Neuronal stem cell (in vitro differentiated cells): ENCODE measurements around the gene CHST2.

Experiments used
- DNase-seq: peaks from one replicate; pipeline ENCODE4 v3.0.0-alpha.2; 2013; ENCODE audit warnings: low spot score
- H2AFZ ChIP-seq: one replicate; pipeline ENCODE4 v1.6.1; 2013; ENCODE audit warnings: mild to moderate bottlenecking, low read length, inconsistent platforms
- H2AK5ac ChIP-seq: 2 replicates; pipeline ENCODE4 v1.6.1; 2013; ENCODE audit warnings: low read depth, mild to moderate bottlenecking, inconsistent platforms, low read length, moderate library complexity, mixed read lengths
- H2BK120ac ChIP-seq: 2 replicates; pipeline ENCODE4 v1.6.1; 2013; ENCODE audit warnings: low read depth, mild to moderate bottlenecking, inconsistent platforms, low read length, moderate library complexity, mixed read lengths
- H2BK12ac ChIP-seq: one replicate; pipeline ENCODE4 v1.6.1; 2013; ENCODE audit warnings: low read length, inconsistent platforms
- H2BK15ac ChIP-seq: 2 replicates; pipeline ENCODE4 v1.6.1; 2013; ENCODE audit warnings: mild to moderate bottlenecking, low read length, inconsistent platforms, mixed read lengths
- H2BK5ac ChIP-seq: one replicate; pipeline ENCODE4 v1.6.1; 2013; ENCODE audit warnings: inconsistent platforms, mild to moderate bottlenecking, low read length, moderate library complexity
- H3K14ac ChIP-seq: one replicate; pipeline ENCODE4 v1.6.1; 2013; ENCODE audit warnings: low read length, inconsistent platforms
- H3K18ac ChIP-seq: 2 replicates; pipeline ENCODE4 v1.6.1; 2013; ENCODE audit warnings: low read length, inconsistent platforms
- H3K23ac ChIP-seq: 2 replicates; pipeline ENCODE4 v1.6.1; 2013; ENCODE audit warnings: low read depth, mild to moderate bottlenecking, mixed read lengths, low read length, inconsistent platforms; ENCODE audit not compliant: poor library complexity
- H3K27ac ChIP-seq: replicated peaks from 3 replicates; pipeline ENCODE4 v1.5.1; 2013; ENCODE audit warnings: low read length, inconsistent platforms
- H3K27me3 ChIP-seq, 3 experiments: 2 replicates each; pipeline ENCODE4 v1.6.1; 2013; ENCODE audit warnings: low read length in 3 of 3, mild to moderate bottlenecking in 2 of 3, inconsistent platforms in 1 of 3, low read depth in 1 of 3, mixed read lengths in 1 of 3, moderate library complexity in 1 of 3; ENCODE audit not compliant: control insufficient read depth in 3 of 3, insufficient read depth in 3 of 3
- H3K36me3 ChIP-seq, 2 donors: replicated peaks in 1 of 2; 2 replicates each; pipeline ENCODE4 v1.6.1; 2013; ENCODE audit warnings: low read length in 2 of 2; ENCODE audit not compliant: control insufficient read depth in 2 of 2, insufficient read depth in 2 of 2
- H3K4ac ChIP-seq: 2 replicates; pipeline ENCODE4 v1.6.1; 2013; ENCODE audit warnings: inconsistent platforms, mild to moderate bottlenecking, low read length, moderate library complexity
- H3K4me1 ChIP-seq, 2 donors: 1 replicate in 1 of 2; 2 replicates in 1 of 2; pipeline ENCODE4 v1.6.1; 2013; ENCODE audit warnings: low read length in 2 of 2, low read depth in 1 of 2; ENCODE audit not compliant: control insufficient read depth in 2 of 2, insufficient read depth in 1 of 2
- H3K4me2 ChIP-seq: one replicate; pipeline ENCODE4 v1.6.1; 2013; ENCODE audit warnings: mild to moderate bottlenecking, low read length, inconsistent platforms; ENCODE audit not compliant: insufficient read depth, poor library complexity, severe bottlenecking
- H3K4me3 ChIP-seq, 2 donors: 2 replicates each; pipeline ENCODE4 v1.5.1; 2013; ENCODE audit warnings: low read length in 2 of 2, mild to moderate bottlenecking in 2 of 2, inconsistent platforms in 1 of 2, moderate library complexity in 1 of 2
- H3K79me1 ChIP-seq: one replicate; pipeline ENCODE4 v1.6.1; 2013; ENCODE audit warnings: low read depth, mild to moderate bottlenecking, inconsistent platforms, low read length, moderate library complexity
- H3K9ac ChIP-seq: one replicate; pipeline ENCODE4 v1.6.1; 2013; ENCODE audit warnings: mild to moderate bottlenecking, low read depth, low read length, inconsistent platforms; ENCODE audit not compliant: poor library complexity
- H3K9me3 ChIP-seq, 2 donors: replicated peaks in 1 of 2; 2 replicates each; pipeline versions ENCODE3 to v1.6.1; 2013; ENCODE audit warnings: low read length in 2 of 2, mild to moderate bottlenecking in 2 of 2, inconsistent platforms in 1 of 2, low read depth in 1 of 2, mixed read lengths in 1 of 2, moderate library complexity in 1 of 2; ENCODE audit not compliant: control insufficient read depth in 2 of 2, insufficient read depth in 1 of 2
- H4K8ac ChIP-seq: one replicate; pipeline ENCODE4 v1.6.1; 2013; ENCODE audit warnings: low read depth, mild to moderate bottlenecking, inconsistent platforms, low read length, moderate library complexity
- H4K91ac ChIP-seq: one replicate; pipeline ENCODE4 v1.6.1; 2013; ENCODE audit warnings: low read length, low read depth, mild to moderate bottlenecking, inconsistent platforms; ENCODE audit not compliant: poor library complexity
- WGBS, 2 donors: extraction: QIAGEN DNeasy Blood & Tissue Kit; methylation state at CpG; one replicate each; pipeline ENCODE4 v1.1.7; 2013; ENCODE audit warnings: missing lambda C conversion rate in 2 of 2, mixed read lengths in 1 of 2; ENCODE audit not compliant: insufficient read length in 2 of 2, insufficient replicate concordance in 1 of 2; ENCODE audit errors: extremely low coverage in 2 of 2; 5-methylcytosine and 5-hydroxymethylcytosine counted together

Gene CHST2

GRCh38 chr3:143118630-143119008 lies 952 bp upstream of the CHST2 start:
- Histone ChIP-seq H3K4me2 (peak overlapping the region; percentile 98), H3K79me1 (peaks cover 3% of the 10 kb centered on the region), H3K9ac (no peak overlapping the region), H2AK5ac (no peak overlapping the region), H2BK15ac (no peak overlapping the region), H3K36me3 (peaks cover 5 to 21% of the 10 kb centered on the region in 2 donors), H3K4me3 (peak overlapping the region; percentile 91 to 93), H4K8ac (no peak overlapping the region), H3K23ac (peak overlapping the region; percentile 94), H2BK12ac (no peak overlapping the region), H2BK5ac (peak overlapping the region; percentile 83), H3K18ac (no peak overlapping the region), H4K91ac (no peak overlapping the region), H3K9me3 (peaks cover 6 to 12% of the 10 kb centered on the region in 2 donors), H2BK120ac (no peak overlapping the region), H3K27me3 (peaks cover 0 to 10% (median 8%) of the 10 kb centered on the region in 3 experiments), H3K4ac (no peak overlapping the region), H3K4me1 (peaks cover 3 to 5% of the 10 kb centered on the region in 2 donors), H3K27ac (no peak overlapping the region), H2AFZ (peak overlapping the region; percentile 98), H3K14ac (no peak overlapping the region)
- no peak for DNase-seq
- no CpG with 5 or more reads among the region's 13 CpGs for WGBS, 2 donors

- Histone ChIP-seq H2BK120ac (no peak overlapping the region), H3K4me1 (peaks cover 7 to 17% of the 10 kb centered on the region in 2 donors), H2AFZ (peak overlapping the region; percentile 98), H3K14ac (peak overlapping the region; percentile 84), H3K4ac (peak overlapping the region; percentile 72), H3K27me3 (peaks cover 0 to 10% (median 8%) of the 10 kb centered on the region in 3 experiments), H3K9ac (peak overlapping the region; percentile 89), H2BK15ac (peak overlapping the region; percentile 75), H2BK12ac (no peak overlapping the region), H3K9me3 (peaks cover 6 to 12% of the 10 kb centered on the region in 2 donors), H4K91ac (no peak overlapping the region), H3K79me1 (peaks cover 3% of the 10 kb centered on the region), H3K36me3 (peaks cover 5 to 21% of the 10 kb centered on the region in 2 donors), H3K18ac (peak overlapping the region; percentile 92), H3K4me3 (peak overlapping the region; percentile 85 to 91), H2BK5ac (no peak overlapping the region), H2AK5ac (peak overlapping the region; percentile 54), H3K27ac (no peak overlapping the region), H4K8ac (no peak overlapping the region), H3K23ac (peak overlapping the region; percentile 98), H3K4me2 (peak overlapping the region; percentile 92)
- peak; percentile 39 for DNase-seq
- no CpG with 5 or more reads among the region's 85 CpGs for WGBS, 2 donors
These were observed 574 bp downstream of the CHST2 start for GRCh38 chr3:143119974-143120715.

- H2BK12ac ChIP-seq: no peak overlapping the region
- no CpG with 5 or more reads among the region's 60 CpGs for WGBS, 2 donors
- H4K8ac ChIP-seq: no peak overlapping the region
- H3K4me2 ChIP-seq: peak overlapping the region; percentile 92
- peak overlapping the region; percentile 98 for H2AFZ ChIP-seq
- H3K14ac ChIP-seq: peak overlapping the region; percentile 94
- H3K36me3 ChIP-seq: peaks cover 5 to 21% of the 10 kb centered on the region in 2 donors
- H3K4me1 ChIP-seq: peaks cover 7 to 20% of the 10 kb centered on the region in 2 donors
- no peak overlapping the region for H2BK120ac ChIP-seq
- H3K23ac ChIP-seq: peak overlapping the region; percentile 98
- peak overlapping the region; percentile 91 for H3K18ac ChIP-seq
- H3K27me3 ChIP-seq: peaks cover 0 to 10% (median 8%) of the 10 kb centered on the region in 3 experiments
- H2AK5ac ChIP-seq: peak overlapping the region; percentile 58
- H2BK15ac ChIP-seq: peak overlapping the region; percentile 54
- H3K4ac ChIP-seq: no peak overlapping the region
- H3K9me3 ChIP-seq: peaks cover 6 to 12% of the 10 kb centered on the region in 2 donors
- peak overlapping the region; percentile 85 to 91 for H3K4me3 ChIP-seq
- H2BK5ac ChIP-seq: no peak overlapping the region
- H3K9ac ChIP-seq: peak overlapping the region; percentile 89
- H3K27ac ChIP-seq: no peak overlapping the region
- H3K79me1 ChIP-seq: peaks cover 3% of the 10 kb centered on the region
- DNase-seq: peak; percentile 32
- H4K91ac ChIP-seq: no peak overlapping the region
These were observed 1.2 kb downstream of the CHST2 start for GRCh38 chr3:143120716-143121240.
